SU-DHL-6 (cell line): ENCODE results near the gene CSNK1D.
"Not testable (repeated sequence)": the region's sequence is repeated elsewhere in the genome, so short reads cannot be mapped to it uniquely, and the experiment has no call there.

Experiments
- H2AFZ ChIP-seq: fragments of 200-600 bp; sonication (generic); 2 replicates; pipeline ENCODE4 v1.6.1; 2014; ENCODE audit warnings: low read depth, mild to moderate bottlenecking, moderate library complexity, mixed read lengths, antibody characterized with exemption, low read length; ENCODE audit not compliant: severe bottlenecking
- H3F3A ChIP-seq: fragments of 200-600 bp; shearing (Covaris generic); 2 replicates; pipeline ENCODE4 v1.6.0; 2016; ENCODE audit warnings: antibody characterized with exemption, mild to moderate bottlenecking; ENCODE audit not compliant: insufficient read depth
- H3K27ac ChIP-seq: fragments of 200-600 bp; sonication (generic); 2 replicates; pipeline ENCODE4 v1.5.1; 2016; ENCODE audit warnings: low read depth, mild to moderate bottlenecking, low read length, moderate library complexity, mixed read lengths
- H3K27me3 ChIP-seq: fragments of 200-600 bp; sonication (generic), shearing (Covaris generic); 2 replicates; pipeline ENCODE4 v1.6.0; 2014; ENCODE audit warnings: mild to moderate bottlenecking, low read length
- H3K36me3 ChIP-seq: fragments of 200-600 bp; sonication (generic); 2 replicates; pipeline ENCODE4 v1.6.1; 2014; ENCODE audit warnings: mild to moderate bottlenecking, low read length, mixed read lengths
- H3K4me2 ChIP-seq: fragments of 300-600, 200-600 bp; shearing (Covaris generic), sonication (generic); 2 replicates; pipeline ENCODE4 v1.6.0; 2014; ENCODE audit warnings: low read length, low read depth, mild to moderate bottlenecking; ENCODE audit not compliant: poor library complexity, severe bottlenecking
- H3K4me3 ChIP-seq: fragments of 200-600 bp; sonication (generic); 2 replicates; pipeline ENCODE4 v1.5.1; 2014; ENCODE audit warnings: antibody characterized with exemption, low read length, mild to moderate bottlenecking, mixed read lengths; ENCODE audit not compliant: insufficient read depth, poor library complexity, severe bottlenecking
- H3K79me2 ChIP-seq: fragments of 200-600 bp; sonication (generic); 2 replicates; pipeline ENCODE4 v1.6.1; 2014; ENCODE audit warnings: mild to moderate bottlenecking, low read length, moderate library complexity; ENCODE audit not compliant: insufficient read depth
- H3K9ac ChIP-seq: fragments of 200-600 bp; sonication (generic); 2 replicates; pipeline ENCODE4 v1.7.0; 2014; ENCODE audit warnings: mild to moderate bottlenecking, low read length
- H3K9me2 ChIP-seq: fragments of 200-600 bp; sonication (generic); replicated peaks from 2 replicates; pipeline ENCODE4 v1.6.1; 2014; ENCODE audit warnings: low read length; ENCODE audit not compliant: insufficient read depth
- H3K9me3 ChIP-seq: fragments of 200-600 bp; sonication (generic); 2 replicates; pipeline ENCODE4 v1.6.1; 2014; ENCODE audit warnings: low read length, mixed read lengths; ENCODE audit not compliant: insufficient read depth
- H4K20me1 ChIP-seq: fragments of 200-600 bp; sonication (generic); 2 replicates; pipeline ENCODE4 v1.6.1; 2014; ENCODE audit warnings: low read depth, mild to moderate bottlenecking, antibody characterized with exemption, low read length, moderate library complexity, mixed read lengths
- EZH2phosphoT487 ChIP-seq: fragments of 200-600 bp; sonication (generic), shearing (Covaris generic); conservative IDR thresholded peaks from 2 replicates; pipeline ENCODE4 v1.6.1; 2018; ENCODE audit warnings: mild to moderate bottlenecking, antibody characterized with exemption, low read length, moderate library complexity, mixed read lengths
- TF ChIP-seq, protein P1 (sequence below): fragments of 200-600 bp; sonication (generic); IDR thresholded peaks from one replicate; pipeline ENCODE4 v1.5.1; 2017; ENCODE audit warnings: antibody characterized with exemption, mild to moderate bottlenecking, low read length, moderate library complexity; ENCODE audit not compliant: insufficient read depth, poor library complexity, severe bottlenecking

Gene CSNK1D

DNA sequence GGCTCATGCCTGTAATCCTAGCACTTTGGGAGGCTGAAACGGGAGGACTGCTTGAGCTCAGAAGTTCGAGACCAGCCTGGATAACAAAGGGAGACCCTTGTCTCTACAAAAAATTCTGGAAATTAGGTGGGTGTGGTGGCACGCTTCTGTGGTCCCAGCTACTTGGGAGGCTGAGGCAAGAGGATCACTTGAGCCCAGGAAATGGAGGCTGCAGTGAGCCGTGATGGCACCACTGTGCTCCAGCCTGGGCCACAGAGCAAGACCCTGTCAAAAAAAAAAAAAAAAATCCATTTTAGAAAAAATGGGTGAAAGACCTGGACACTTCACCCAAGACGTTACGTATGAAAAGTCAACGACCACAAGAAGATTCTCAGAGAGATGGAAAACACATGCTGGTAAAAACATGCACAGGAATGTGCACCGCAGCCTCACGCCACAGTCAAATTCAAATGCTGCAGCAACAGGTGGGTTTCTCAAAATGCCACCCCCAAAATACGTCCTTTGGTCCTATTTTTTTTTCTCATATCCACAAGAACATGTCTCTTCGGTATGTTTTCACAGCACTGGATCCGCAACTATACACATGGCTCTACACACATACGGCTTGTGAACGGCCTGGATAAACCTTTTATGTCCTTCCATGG is 17.1 kb downstream of the CSNK1D start:
- no peak overlapping the region for H3K4me2 ChIP-seq
- H3K36me3 ChIP-seq = peaks cover 29% of the 10 kb centered on the region
- peaks cover 17% of the 10 kb centered on the region; the same call in 1 of the 2 replicates for H3K79me2 ChIP-seq
- H3K9ac ChIP-seq = no peak overlapping the region
- no peak overlapping the region for H3K27ac ChIP-seq
- H3F3A ChIP-seq = no peaks in the 10 kb centered on the region
- H2AFZ ChIP-seq = no peak overlapping the region
- H4K20me1 ChIP-seq = no peaks in the 10 kb centered on the region; the same call in 1 of the 2 replicates
- H3K4me3 ChIP-seq = no peak overlapping the region
- no peaks in the 10 kb centered on the region for H3K9me3 ChIP-seq
- no peaks in the 10 kb centered on the region for H3K27me3 ChIP-seq
- TF ChIP-seq, protein P1, sequence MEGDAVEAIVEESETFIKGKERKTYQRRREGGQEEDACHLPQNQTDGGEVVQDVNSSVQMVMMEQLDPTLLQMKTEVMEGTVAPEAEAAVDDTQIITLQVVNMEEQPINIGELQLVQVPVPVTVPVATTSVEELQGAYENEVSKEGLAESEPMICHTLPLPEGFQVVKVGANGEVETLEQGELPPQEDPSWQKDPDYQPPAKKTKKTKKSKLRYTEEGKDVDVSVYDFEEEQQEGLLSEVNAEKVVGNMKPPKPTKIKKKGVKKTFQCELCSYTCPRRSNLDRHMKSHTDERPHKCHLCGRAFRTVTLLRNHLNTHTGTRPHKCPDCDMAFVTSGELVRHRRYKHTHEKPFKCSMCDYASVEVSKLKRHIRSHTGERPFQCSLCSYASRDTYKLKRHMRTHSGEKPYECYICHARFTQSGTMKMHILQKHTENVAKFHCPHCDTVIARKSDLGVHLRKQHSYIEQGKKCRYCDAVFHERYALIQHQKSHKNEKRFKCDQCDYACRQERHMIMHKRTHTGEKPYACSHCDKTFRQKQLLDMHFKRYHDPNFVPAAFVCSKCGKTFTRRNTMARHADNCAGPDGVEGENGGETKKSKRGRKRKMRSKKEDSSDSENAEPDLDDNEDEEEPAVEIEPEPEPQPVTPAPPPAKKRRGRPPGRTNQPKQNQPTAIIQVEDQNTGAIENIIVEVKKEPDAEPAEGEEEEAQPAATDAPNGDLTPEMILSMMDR = no peak
- no peak for TF ChIP-seq EZH2phosphoT487
- H3K9me2 ChIP-seq = no peaks in the 10 kb centered on the region

DNA sequence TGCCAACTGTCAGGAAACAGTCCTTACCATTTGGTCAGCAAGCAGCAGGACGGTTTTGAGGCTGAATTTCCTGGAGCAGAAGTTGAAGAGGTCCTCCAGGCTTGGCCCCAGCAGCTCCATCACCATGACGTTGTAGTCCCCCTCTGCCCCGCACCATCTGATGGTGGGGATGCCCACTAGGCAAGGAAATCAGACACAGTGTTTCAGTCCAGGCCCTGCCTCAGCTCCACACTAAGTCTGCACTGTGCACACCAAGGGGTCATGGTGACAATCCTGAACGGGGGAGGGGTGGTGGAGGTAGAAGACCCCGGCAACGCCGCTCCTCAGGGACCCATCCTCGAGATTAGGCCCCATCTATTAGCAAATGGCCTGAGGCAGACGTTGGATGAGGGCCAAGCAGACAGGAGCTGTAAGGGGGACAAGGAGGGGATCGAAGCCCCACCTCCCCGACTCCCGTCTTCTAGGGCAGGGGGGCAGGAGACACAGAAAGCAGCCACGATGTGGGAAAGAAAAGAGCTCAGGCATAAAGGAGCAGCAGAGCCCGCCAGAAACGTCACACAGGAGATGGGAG is 18.0 kb downstream of the CSNK1D start:
- Histone ChIP-seq H3K9me3 (no peaks in the 10 kb centered on the region), H4K20me1 (no peaks in the 10 kb centered on the region; the same call in 1 of the 2 replicates), H3K79me2 (peaks cover 12% of the 10 kb centered on the region; the same call in 1 of the 2 replicates), H3K9me2 (no peaks in the 10 kb centered on the region), H3F3A (no peaks in the 10 kb centered on the region), H3K9ac (no peak overlapping the region), H3K27me3 (no peaks in the 10 kb centered on the region), H2AFZ (no peak overlapping the region), H3K27ac (no peak overlapping the region), H3K4me3 (no peak overlapping the region), H3K4me2 (no peak overlapping the region), H3K36me3 (peaks cover 22% of the 10 kb centered on the region)
- TF ChIP-seq EZH2phosphoT487 = no peak
- TF ChIP-seq, protein P1 = no peak

DNA sequence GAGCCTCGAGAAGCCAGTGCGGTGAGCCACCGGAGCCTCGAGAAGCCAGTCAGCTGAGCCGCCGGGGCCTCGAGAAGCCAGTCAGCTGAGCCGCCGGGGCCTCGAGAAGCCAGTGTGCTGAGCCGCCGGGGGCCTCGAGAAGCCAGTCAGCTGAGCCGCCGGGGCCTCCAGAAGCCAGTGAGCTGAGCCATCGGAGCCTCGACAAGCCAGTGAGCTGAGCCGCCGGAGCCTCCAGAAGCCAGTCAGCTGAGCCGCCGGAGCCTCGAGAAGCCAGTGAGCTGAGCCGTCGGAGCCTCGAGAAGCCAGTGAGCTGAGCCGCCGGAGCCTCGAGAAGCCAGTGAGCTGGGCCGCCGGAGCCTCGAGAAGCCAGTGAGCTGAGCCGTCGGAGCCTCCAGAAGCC is 18.8 kb downstream of the CSNK1D start:
- H3K4me3 ChIP-seq, H3K9me3 ChIP-seq, H3K27me3 ChIP-seq, H3K27ac ChIP-seq, H3K9ac ChIP-seq, H3K9me2 ChIP-seq, H2AFZ ChIP-seq, H3F3A ChIP-seq, H4K20me1 ChIP-seq, H3K4me2 ChIP-seq: not testable (repeated sequence)
- H3K36me3 ChIP-seq = peaks cover 21% of the 10 kb centered on the region
- H3K79me2 ChIP-seq = peaks cover 12% of the 10 kb centered on the region; the same call in 1 of the 2 replicates

DNA sequence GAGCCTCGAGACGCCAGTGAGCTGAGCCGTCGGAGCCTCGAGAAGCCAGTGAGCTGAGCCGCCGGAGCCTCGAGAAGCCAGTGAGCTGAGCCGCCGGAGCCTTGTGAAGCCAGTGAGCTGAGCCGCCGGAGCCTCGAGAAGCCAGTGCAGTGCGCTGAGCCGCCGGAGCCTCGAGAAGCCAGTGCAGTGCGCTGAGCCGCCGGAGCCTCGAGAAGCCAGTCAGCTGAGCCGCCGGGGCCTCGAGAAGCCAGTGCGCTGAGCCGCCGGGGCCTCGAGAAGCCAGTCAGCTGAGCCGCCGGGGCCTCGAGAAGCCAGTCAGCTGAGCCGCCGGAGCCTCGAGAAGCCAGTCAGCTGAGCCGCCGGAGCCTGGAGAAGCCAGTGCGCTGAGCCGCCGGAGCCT is 19.4 kb downstream of the CSNK1D start:
- not testable (repeated sequence) for H3K9me3 ChIP-seq, H3K27me3 ChIP-seq, H3K9me2 ChIP-seq, H3K9ac ChIP-seq, H3F3A ChIP-seq, H3K27ac ChIP-seq, H4K20me1 ChIP-seq, H3K4me3 ChIP-seq, H3K4me2 ChIP-seq, H2AFZ ChIP-seq
- H3K79me2 ChIP-seq = peaks cover 12% of the 10 kb centered on the region; the same call in 1 of the 2 replicates
- peaks cover 21% of the 10 kb centered on the region for H3K36me3 ChIP-seq
